HG02610 (cell line): ENCODE measurements around the gene ARL9.
"Not testable (repeated sequence)": the region's sequence is repeated elsewhere in the genome, so short reads cannot be mapped to it uniquely, and the experiment has no call there.

Experiments
- ATAC-seq: cut with Tn5 transposase; IDR thresholded peaks from one replicate; pipeline ENCODE4 v1.9.1; 2021; ENCODE audit warnings: mild to moderate bottlenecking, moderate library complexity; ENCODE audit not compliant: unreplicated experiment

Gene ARL9, protein sequence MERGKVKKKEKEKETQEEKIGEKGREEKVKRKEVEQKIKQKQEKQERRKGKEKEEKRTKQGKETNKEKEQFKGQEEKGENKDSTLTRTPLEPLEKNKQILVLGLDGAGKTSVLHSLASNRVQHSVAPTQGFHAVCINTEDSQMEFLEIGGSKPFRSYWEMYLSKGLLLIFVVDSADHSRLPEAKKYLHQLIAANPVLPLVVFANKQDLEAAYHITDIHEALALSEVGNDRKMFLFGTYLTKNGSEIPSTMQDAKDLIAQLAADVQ

GRCh38 chr4:56505269-56506130 is at the start of gene ARL9:
TSS of gene ARL9 (plus strand) at chr4:56505791. CDS start at chr4:56505863, 72 bp downstream.
- peak; percentile 69 for ATAC-seq

GRCh38 chr4:56460085-56460484 is 45.5 kb upstream of the ARL9 start:
- no peak for ATAC-seq

DNA sequence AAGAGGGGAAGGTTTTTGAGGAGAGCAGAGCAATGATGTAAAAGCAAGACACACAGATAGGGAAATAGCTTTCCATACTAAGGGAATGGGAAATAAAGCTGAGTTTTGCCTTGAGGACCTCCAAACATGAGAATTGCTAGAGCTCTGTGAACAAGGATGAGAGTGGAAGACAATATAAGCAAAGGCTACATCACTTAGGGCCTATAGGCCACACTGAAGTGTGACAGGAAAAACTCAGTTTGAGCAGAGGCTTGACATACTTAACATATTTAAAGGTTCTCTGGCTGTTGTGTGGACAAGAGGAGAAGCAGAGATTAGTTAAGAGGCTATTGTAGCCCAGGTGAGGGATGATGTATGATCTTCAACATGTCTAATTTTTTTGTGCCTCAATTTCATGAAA is 43.4 kb upstream of the ARL9 start:
- no peak for ATAC-seq

DNA sequence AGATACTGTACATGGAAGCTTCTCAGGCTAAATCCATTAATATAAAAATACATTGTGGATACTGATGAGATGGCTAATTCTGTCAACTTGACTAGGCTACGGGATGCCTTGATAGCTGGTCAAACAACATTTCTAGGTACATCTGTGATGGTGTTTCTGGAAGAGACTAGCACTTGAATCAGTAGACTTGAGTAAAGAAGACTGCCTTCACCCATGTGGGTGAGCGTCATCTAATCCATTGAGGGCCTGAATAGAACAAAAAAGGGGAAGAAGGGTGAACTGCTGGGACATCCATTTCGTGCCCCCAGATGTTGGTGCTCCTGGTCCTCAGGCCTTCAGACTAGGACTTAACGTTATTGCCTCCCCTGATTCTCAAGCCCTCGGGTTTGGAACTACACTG is 41.9 kb upstream of the ARL9 start:
- no peak for ATAC-seq

- ATAC-seq = no peak
Observed at GRCh38 chr4:56464581-56464980, 41.0 kb upstream of the ARL9 start.

DNA sequence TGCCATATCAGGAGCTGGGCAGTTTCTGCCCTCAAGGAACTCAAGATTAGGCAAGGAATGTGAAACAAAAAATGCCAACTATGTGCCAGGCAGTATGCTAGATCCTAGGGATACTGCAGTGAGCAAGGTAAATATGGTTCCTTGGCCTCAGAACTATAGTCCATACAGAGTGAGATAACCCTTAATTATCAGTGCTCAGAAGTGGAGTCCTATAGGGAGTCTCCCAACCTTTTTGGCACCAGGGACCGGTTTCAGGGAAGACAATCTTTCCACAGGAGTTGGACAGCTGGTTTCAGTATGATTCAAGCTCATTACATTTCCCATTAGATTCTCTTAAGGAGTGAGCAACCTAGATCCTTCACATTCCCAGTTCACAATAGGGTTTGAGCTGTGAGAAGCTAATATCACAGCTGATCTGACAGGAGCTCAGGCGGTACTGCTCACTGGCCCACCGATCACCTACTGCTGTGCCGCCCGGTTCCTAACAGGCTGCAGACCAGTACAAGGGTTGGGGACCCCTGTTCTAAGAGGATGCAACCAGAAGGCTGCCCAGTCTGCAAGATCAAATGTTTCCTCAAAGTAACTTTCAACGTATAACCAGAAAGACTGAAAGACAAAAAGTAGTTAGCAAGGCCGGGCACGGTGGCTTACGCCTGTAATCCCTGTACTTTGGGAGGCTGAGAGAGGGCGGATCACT is 39.8 kb upstream of the ARL9 start:
- ATAC-seq = no peak

DNA sequence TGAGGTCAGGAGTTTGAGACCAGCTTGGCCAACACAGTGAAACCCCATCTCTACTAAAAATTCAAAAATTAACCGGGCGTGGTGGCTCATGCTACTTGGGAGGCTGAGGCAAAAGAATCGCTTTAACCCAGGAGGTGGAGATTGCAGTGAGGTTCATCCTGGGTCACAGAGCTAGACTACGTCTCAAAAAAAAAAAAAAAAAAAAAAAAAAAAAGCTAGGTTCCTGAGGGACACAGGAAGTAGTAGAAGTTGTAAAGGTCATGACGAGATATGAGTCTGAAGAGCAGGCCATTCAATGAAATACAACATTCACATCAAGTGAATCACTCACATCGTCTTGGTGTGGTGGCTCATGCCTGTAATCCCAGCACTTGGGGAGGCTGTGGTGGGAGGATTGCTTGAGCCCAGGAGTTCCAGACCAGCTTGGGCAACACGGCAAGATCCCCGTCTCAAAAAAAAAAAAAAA is 39.3 kb upstream of the ARL9 start:
- ATAC-seq = not testable (repeated sequence)

- ATAC-seq = no peak
Observed at GRCh38 chr4:56466910-56467283, 38.7 kb upstream of the ARL9 start.

GRCh38 chr4:56467284-56468096 is 38.1 kb upstream of the ARL9 start, which contains the start of gene SRP72:
TSS of gene SRP72 (plus strand) at chr4:56467617. CDS start at chr4:56467636, 19 bp downstream.
- ATAC-seq = peak; percentile 90

DNA sequence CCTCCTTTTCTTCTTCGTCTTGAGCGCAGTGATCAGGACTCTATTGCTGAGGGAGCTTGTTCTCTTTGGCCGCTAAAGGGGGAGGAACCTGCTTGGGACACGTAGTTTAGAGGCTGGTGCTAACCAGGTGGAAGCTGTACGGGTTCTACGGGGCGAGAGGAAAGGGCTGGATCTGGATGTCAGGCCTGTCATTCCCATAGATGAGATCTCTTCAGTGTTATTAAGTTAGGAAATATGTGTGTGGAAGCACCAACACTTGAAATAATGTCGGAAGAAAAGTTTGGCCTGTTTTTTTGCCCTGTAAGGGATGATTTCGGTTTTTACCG is 37.5 kb upstream of the ARL9 start:
- ATAC-seq = peak; percentile 46

DNA sequence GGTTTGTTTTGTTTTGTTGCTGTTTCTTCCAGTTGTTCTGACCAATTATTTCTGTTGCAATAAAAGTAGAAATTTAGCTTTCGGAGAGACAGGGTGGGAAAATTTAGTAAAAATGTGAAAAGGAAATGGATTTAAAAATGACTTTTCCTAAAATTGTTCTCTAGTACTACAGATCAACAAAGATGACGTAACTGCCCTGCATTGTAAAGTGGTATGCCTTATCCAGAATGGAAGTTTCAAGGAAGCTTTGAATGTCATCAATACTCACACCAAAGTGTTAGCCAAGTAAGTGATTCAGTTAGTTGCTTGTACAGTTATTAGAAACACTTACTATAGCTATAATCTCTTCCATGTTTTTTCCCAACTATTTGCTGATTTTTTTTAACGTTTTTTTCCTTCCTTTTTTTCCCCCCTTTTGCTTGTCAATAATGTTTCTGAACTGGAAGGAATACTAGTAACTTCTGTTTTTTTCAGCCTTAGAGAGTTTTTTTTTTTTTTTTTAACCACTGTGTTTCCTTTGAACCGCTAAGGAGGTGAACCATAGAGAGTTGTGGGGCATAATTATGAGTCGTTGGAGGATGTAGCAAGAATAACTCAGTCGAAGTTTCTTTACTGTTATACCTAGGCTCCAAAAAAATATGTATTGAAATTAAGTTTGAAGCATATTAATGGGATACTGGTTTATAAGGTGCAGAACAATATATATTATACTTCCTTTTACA is 35.9 kb upstream of the ARL9 start:
- no peak for ATAC-seq

DNA sequence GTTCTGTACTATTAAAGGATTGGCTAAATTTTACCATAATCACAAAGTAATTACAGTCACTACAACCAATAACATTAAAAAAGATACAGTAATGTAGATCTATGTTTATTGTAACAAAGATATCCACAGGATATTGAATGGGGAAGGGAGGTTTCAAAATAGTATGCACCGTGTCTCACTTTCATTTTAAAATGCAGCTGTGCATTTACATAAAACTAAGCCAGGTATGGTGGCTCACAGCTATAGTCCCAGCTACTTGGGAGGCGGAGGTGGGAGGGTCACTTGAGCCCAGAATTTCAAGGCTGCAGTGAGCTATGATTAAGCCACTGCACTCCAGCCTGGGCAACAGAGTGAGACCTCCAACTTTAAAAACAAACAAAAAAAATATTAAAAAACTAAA is 29.7 kb upstream of the ARL9 start:
- ATAC-seq = peak; percentile 79

DNA sequence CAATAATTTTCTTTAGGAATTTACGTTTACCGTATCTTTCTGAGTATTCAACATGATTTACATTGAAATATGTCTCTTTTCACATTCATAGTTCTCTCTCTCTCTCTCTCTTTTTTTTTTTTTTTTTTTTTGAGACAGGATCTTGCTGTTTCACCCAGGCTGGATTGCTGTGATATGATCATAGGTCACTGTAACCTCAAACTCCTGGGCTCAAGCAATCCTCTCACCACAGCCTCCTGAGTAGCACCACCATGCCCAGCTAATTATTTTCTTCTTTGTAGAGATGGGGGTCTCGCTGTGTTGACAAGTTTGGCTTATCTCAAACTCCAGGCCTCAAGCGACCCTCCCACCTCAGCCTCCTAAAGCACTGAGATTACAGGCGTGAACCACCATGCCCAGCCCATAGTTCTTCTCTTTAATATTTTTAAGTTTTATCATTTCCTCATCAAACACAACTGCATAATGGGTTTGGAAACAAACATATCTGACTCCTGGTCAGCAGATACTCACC is 28.3 kb upstream of the ARL9 start:
- ATAC-seq = no peak

DNA sequence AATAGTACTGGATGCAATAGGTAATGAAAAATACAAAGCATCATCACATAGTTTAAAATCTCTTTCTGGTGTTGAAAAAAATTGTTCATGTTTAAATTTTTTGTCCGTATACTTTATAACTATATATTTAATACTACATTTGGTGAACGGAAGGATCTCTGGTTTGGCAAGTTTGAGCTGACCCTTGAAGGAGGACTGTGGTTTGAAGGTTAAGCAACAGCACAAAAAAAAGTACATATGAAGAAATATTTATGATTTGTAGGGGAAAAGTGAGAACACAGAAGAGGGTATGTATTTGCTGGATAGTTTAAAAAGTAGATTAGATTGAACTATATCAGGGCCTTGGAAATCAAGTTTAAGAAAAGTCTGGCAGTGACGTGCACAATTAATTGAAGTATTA is 24.9 kb upstream of the ARL9 start:
- ATAC-seq = no peak

DNA sequence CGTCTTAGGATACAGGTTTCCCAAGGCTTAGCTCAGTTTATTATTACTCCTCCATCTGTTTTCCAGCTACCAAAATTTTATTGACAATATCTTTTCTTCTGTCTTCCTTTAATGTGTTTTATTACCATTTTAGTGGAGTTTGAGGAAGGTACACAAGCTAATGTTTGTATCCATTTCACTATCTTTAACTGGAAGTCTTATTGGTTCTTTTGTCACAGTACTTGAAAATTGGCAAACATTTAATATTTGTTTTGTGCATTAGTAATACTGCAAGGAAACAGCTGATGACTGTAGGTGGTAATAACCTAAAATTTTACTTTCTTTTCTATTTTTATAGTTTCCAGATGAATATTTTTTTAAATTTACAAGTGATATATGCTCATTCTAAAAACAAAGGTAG is 9.3 kb upstream of the ARL9 start:
- ATAC-seq = no peak

DNA sequence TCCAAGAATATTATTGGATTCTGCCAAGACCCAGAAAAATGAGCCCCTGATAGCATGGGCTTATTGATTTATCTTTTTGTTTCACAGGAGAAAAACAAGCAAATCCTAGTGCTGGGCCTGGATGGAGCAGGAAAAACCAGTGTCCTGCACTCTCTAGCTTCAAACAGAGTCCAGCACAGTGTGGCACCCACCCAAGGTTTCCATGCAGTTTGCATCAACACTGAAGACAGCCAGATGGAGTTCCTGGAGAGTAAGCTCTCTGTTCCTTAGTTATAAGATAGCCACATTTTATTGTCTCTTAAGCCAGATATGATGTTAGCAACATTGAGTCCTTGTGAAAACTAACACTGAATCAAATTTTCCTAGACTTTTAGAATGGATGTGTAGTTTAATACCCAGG is 5.5 kb downstream of the ARL9 start:
- no peak for ATAC-seq

- ATAC-seq = no peak
Observed at GRCh38 chr4:56512166-56512565, 6.6 kb downstream of the ARL9 start.

DNA sequence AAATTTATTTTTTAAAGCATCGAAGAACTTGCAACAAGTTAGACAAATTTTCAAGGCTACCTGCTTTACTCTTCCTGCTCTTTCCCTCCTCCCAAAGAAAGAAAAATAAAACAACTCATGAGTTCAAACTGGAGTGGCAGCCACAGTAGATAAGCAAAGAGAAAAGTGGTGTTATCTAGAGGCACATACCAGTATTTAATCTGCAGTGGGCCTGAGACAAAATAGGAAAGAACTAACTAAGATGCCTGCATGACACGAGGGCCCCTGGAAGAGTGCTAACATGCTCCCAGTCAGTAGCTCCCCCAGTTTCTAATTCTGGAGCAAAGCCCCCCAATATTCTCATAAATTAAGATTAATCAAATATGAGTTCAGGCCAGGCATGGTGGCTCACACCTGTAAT is 7.9 kb downstream of the ARL9 start:
- ATAC-seq = no peak

DNA sequence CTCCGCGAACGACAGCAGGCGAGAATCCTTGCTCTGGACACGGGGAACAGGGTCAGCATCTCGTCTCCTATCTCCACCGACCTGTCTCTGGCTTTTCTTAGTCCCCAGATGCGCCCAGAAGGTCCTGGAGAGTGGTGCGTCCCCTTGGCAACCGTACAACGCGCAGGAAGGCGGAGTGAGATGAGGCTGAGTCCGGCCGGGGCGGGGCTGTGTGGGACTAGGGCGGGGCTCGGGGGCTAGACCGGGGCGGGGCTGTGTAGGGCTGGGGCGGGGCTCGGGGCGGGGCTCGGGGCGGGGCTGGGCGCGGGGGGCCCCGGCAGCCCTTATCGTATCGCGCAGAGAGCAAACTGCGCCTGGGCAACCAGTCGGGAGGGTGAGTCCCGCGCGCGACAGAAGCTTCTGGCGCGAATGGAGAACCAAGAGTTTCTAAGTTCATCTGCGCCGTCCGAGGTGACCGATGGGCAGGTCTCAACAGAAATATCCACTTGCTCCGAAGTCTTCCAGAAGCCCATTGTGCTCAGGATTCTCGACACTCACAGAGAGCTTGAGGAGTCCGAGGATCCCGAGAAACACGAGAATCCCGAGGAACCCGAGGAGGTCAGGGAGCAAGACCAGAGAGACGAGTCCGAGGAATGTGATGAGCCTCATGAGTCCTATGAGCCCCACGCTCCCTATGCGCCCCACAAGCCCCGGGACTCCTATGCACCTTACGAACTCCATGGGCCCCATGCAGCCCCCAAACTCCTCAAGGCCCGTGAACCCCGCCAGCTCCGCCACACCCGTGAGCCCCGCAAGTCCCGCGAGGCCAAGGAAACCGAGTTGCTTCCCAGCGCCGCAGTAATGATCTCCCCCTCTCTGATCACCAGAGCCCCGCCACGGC is 24.9 kb downstream of the ARL9 start:
- ATAC-seq = peak; percentile 90
